Urinary bladder (tissue), 4 donors: ENCODE measurements around the gene ARHGAP44. TPM values are rescaled to one million over a fixed set of nuclear protein-coding genes. Genes with fewer than 3 reads are reported as not detected.
"Not testable (repeated sequence)": the region's sequence is repeated elsewhere in the genome, so short reads cannot be mapped to it uniquely, and the experiment has no call there.

Experiments used
- DNase-seq: peaks from one replicate; pipeline ENCODE4 v3.0.0-alpha.2; 2015; ENCODE audit errors: extremely low spot score
- H3K27ac ChIP-seq: one replicate; pipeline ENCODE4 v1.5.1; 2013; ENCODE audit warnings: low read depth, mild to moderate bottlenecking, moderate library complexity
- H3K36me3 ChIP-seq: one replicate; pipeline ENCODE4 v1.6.1; 2013; ENCODE audit warnings: mild to moderate bottlenecking, moderate library complexity; ENCODE audit not compliant: insufficient read depth
- H3K4me1 ChIP-seq: one replicate; pipeline ENCODE4 v1.6.1; 2013; ENCODE audit warnings: mild to moderate bottlenecking, moderate library complexity; ENCODE audit not compliant: insufficient read depth
- H3K4me3 ChIP-seq: one replicate; pipeline ENCODE4 v1.5.1; 2013; ENCODE audit warnings: low read depth, low read length
- WGBS: extraction: QIAGEN DNeasy Blood & Tissue Kit; methylation state at CpG from one replicate; pipeline ENCODE4 v1.1.7; 2013; 5-methylcytosine and 5-hydroxymethylcytosine counted together
- polyA plus RNA-seq: library from polyadenylated mRNA; stranded (reverse); fragments of 200-250 nt; gene quantifications from one replicate; pipeline ENCODE4 v1.2.3, GENCODE V29; 2013
- total RNA-seq: library from RNA; depleted of rRNA; stranded (reverse); fragments of >200 nt; gene quantifications from one replicate; pipeline ENCODE4 v1.2.3, GENCODE V29; 2014
- donor health status: healthy with polysubstance abuse.
- donor health status: healthy.

Gene ARHGAP44
- total and polyA plus RNA-seq, 2 donors = 5.2 to 5.8 TPM

DNA sequence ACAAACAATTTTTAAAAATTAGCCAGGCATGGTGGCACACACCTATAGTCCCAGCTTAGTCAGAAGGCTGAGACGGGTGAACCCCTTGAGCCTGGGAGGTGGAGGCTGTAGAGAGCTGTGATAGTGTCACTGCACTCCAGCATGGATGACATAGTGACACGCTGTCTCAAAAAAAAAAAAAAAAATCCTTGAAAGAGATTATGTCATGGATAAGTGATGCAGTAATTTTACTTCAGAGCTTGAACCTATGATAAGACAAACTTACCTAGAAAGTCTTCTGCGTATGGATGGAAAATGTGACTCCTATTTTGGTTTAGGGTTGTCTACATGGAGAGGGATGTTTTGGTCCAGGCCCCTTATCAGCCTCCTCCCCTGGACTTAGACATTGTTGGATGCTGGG lies 176.7 kb downstream of the ARHGAP44 start:
- no peak overlapping the region for H3K27ac ChIP-seq
- DNase-seq = no peak
- no peak overlapping the region for H3K4me3 ChIP-seq
- H3K36me3 ChIP-seq = no peaks in the 10 kb centered on the region
- WGBS = 95% methylated on average over 3 of the region's 3 CpGs
- no peaks in the 10 kb centered on the region for H3K4me1 ChIP-seq

DNA sequence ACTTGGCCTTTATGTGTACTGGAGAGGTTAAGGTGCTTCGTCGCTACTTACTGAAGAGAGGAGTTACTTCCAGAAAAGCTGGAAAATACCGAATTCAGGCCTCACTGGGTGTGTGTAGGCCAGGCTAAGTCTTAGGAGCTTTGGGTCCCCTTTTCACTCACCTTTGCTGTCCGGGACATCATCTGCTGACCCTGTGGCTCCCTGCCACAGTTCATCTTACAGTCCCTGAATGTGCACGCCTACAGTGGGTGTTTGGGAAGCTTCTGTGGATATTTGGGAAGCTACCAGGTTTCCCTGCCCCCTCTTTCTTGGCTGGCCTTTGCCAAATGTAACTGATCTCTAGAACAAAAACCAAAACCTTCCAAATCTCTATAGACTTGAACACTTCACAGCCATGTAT lies 177.1 kb downstream of the ARHGAP44 start:
- Histone ChIP-seq H3K36me3 (no peaks in the 10 kb centered on the region), H3K4me3 (no peak overlapping the region), H3K4me1 (no peaks in the 10 kb centered on the region), H3K27ac (no peak overlapping the region)
- WGBS = 91% methylated on average over 5 of the region's 5 CpGs
- no peak for DNase-seq

DNA sequence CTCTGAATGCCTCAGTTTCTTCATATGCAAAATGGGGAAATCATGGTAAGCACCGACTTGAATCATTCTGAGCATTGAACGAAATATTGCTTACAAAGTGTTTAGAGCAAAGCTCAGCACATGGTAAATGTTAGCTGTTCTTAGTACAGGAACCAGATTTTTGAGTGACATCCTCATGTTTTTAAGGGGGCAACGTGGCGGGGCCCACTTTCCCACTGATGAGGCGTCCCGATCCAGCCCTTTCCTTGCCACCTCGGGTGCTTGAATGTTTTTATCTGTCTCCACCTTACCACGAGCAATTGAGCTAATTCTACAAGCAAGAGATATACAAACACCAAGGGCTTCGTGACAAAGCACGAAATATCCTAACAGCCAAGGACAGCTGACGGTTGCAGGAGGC lies 178.7 kb downstream of the ARHGAP44 start:
- no peaks in the 10 kb centered on the region for H3K36me3 ChIP-seq
- 84% methylated on average over 11 of the region's 11 CpGs for WGBS
- no peaks in the 10 kb centered on the region for H3K4me1 ChIP-seq
- H3K27ac ChIP-seq = no peak overlapping the region
- no peak overlapping the region for H3K4me3 ChIP-seq
- DNase-seq = no peak

DNA sequence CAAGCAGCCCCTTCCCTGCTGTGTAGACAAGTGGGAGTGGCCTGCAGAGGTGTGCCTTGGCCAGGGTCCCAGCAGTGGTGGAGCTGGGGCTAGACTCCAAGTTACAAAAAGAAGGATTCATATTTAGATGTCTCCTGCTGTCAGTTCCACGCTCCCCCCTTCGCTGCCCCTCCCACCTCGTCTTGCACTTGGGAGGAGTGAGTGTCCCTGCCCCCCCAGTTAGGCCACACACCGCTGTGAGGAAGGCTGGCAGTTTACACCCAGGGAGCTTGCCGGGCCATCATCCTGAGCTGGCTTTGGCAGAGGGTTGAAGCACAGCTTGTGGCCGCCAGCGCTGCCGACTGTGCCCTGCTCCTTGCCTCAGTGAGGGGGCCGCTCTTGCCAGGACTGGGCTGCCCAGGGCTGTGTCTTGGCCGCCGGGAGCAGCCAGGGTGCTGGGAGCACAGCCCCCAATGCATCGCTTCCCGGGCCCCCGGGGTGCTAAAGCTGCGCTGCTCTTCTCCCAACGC lies 184.3 kb downstream of the ARHGAP44 start:
- 4% methylated on average over 16 of the region's 16 CpGs for WGBS
- Histone ChIP-seq H3K4me1 (peaks cover 1% of the 10 kb centered on the region), H3K4me3 (peak overlapping the region; percentile 24), H3K36me3 (no peaks in the 10 kb centered on the region), H3K27ac (no peak overlapping the region)
- DNase-seq = no peak

DNA sequence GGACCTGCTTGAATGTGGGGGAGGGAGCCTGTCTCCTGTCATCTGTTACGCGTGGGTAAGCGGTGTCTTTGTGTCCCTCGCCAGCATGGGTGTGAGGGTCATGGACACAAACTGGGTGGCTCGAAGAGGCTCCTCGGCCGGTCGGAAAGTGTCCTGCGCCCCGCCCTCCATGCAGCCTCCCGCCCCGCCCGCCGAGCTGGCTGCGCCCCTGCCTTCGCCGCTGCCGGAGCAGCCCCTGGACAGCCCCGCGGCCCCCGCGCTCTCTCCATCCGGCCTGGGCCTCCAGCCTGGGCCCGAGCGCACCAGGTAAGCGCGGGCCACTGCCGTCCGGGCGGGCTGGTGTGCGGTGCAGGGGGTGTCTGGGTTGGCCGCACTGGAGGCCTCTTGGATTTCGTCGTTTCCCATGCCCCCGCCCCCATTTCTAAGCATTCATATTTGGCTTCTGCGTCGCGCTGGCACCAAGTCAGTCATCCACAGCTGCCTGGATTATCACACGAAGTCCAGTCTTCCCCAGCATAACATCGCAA lies 184.8 kb downstream of the ARHGAP44 start:
- no peak for DNase-seq
- H3K27ac ChIP-seq = no peak overlapping the region
- peak overlapping the region; percentile 24 for H3K4me3 ChIP-seq
- WGBS = 2% methylated on average over 40 of the region's 40 CpGs
- H3K36me3 ChIP-seq = no peaks in the 10 kb centered on the region
- peaks cover 1% of the 10 kb centered on the region for H3K4me1 ChIP-seq

DNA sequence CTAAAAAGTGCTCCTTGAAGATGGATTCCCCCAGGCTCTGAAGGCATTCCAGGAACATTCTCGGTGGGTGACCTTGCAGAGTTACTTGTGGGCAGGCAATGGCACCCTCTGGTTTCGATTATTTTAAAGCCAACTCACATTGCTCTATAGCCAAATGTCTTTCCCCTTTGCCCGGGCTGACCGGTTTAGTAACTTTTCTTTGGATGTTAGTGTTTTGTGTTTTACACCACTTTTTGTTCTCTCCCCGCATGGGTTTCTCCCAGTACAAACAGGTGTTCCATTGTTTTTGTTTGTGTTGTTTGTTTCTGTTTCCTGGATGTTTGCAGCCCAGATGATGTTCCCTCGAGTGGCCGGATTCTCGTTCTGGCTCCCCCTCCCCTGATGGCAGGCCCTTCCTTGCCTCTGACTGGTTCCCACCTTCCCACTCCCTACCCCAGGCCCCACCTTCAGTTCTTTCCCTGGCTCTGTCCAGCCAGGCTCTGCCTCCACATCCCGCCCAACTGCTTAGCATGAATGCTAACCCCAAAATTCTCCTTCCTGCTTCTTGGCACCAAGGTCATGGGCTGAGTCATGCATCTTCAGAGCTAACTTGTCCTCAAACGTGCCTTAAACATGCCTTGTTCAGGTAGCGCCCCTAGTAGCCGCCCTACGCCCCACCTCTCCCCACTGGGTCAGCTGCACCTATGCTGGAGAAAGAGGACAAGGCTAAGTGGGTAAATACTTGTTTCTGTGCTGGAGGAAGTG lies 187.9 kb downstream of the ARHGAP44 start:
- Histone ChIP-seq H3K27ac (no peak overlapping the region), H3K36me3 (no peaks in the 10 kb centered on the region), H3K4me3 (no peak overlapping the region), H3K4me1 (peaks cover 1% of the 10 kb centered on the region)
- WGBS = 70% methylated on average over 13 of the region's 13 CpGs
- DNase-seq = no peak

DNA sequence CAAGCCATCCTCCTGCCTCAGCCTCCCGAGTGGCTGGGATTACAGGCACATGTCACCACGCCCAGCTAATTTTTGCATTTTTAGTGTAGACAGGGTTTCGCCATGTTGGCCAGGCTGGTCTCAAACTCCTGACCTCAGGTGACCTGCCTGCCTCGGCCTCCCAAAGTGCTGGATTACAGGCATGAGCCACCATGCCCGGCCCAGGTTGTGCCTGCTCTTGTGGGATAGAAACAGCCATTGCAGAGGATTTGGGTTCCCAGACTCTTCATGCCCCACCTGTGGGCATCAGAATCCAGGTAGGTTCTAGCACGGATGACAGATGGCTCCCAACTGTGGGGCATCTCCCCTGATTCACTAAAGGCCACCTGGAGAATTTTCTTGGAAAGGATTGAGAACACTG lies 189.5 kb downstream of the ARHGAP44 start:
- H3K36me3 ChIP-seq, H3K27ac ChIP-seq, H3K4me1 ChIP-seq, H3K4me3 ChIP-seq, DNase-seq: not testable (repeated sequence)
- 97% methylated on average over 6 of the region's 6 CpGs for WGBS

DNA sequence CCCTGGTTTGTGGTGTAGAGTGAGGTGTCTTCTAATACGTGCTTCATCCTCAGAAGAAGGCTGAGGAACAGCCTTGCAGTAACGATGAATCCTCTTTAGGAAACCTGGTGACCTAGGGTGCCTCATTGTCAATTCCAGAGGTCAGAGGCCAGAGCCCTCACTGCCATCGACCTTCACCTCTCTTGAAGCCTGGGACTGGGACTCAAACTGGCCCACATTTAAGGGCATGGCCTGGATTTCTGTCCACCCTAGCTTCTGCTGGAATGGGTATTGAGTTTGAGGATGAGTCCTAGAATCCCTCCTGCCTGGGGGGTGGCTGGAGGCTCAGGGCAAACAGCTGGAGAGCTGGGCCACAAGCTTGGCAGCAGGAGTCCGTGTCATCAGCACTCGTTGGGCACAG lies 189.9 kb downstream of the ARHGAP44 start:
- Histone ChIP-seq H3K4me3 (no peak overlapping the region), H3K36me3 (no peaks in the 10 kb centered on the region), H3K4me1 (no peaks in the 10 kb centered on the region), H3K27ac (no peak overlapping the region)
- WGBS = 93% methylated on average over 5 of the region's 5 CpGs
- no peak for DNase-seq

DNA sequence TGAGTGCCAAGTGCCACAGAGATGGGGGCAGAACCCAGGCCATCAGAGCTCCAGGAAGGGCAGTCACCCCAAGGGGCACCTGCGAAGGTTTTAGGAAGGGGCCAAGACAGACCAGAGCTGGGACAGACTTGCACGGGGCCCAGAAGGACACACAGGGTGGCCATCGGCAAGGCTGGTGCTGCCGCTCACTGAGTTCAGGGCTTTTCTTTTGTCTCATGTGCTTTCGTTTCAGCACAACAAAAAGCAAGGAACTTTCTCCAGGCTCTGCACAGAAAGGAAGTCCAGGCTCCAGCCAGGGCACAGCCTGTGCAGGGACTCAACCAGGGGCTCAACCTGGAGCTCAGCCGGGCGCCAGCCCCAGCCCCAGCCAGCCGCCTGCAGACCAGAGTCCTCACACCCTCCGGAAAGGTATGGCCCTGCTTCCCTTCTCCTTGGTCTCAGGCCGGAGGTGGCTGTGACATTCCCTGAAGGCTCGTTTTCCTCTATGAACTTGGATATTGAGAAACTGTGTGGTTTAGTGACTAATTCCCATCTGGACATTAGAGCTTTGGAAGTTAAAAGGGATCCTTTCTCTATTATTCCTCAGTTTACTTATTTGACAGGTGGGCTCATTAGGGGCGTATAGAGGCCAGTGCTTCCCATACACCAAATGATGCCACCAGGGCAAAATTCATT lies 190.7 kb downstream of the ARHGAP44 start:
- H3K4me1 ChIP-seq = no peaks in the 10 kb centered on the region
- H3K4me3 ChIP-seq = no peak overlapping the region
- no peak overlapping the region for H3K27ac ChIP-seq
- 93% methylated on average over 12 of the region's 12 CpGs for WGBS
- H3K36me3 ChIP-seq = no peaks in the 10 kb centered on the region
- DNase-seq = no peak

DNA sequence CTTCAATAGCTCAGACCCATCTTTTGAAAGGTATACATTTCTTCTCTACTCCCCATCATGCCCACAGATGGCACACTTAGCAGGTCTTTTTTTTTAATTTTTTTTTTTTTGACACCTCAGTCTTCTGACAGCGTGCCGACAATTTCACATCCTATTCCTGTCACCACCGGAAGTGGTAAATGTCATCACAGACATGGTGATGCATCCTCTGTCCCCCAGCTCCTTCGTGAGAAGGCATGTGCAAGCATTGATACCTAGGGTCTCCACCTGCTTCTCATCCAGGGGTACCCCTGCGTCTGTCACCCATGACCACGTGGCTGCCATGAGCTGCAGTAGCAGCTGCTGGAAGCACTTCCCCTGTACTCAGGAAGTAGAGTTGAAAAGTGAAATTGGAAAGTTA lies 192.9 kb downstream of the ARHGAP44 start:
- Histone ChIP-seq H3K36me3 (no peaks in the 10 kb centered on the region), H3K4me3 (no peak overlapping the region), H3K4me1 (no peaks in the 10 kb centered on the region), H3K27ac (no peak overlapping the region)
- no peak for DNase-seq
- 84% methylated on average over 6 of the region's 6 CpGs for WGBS

DNA sequence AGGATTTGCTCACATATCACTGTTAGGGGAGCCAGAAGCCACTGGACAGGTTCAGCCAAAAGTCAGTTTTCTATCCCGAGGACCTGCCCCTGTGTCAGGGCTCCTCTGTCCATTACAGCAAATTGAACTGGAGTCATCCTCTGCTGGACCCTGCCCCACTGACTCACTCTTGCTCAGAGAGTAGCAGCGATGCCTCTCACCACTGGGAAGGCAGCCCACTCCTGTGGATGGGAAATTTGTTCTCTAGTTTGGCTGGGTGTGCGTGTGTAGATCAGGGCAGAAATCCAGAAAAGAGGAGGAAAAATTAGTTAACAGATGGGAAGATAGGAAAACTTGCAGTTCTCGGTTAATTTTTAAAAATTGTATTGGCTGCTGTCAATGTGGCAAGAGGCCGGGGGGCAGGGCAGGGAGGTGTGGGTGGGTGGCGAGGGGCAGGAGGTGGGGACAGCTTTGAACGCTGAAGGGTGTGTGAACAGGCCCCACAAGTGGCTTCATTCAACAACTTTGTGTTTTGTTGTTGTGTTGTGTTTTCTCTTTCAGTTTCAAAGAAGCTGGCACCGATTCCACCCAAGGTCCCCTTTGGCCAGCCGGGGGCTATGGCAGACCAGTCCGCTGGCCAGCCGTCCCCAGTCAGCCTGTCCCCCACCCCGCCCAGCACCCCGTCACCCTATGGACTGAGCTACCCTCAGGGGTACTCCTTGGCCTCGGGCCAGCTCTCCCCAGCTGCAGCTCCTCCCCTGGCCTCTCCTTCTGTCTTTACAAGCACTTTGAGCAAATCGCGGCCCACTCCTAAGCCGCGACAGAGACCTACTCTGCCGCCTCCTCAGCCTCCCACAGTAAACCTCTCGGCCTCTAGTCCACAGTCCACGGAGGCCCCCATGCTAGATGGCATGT lies 194.9 kb downstream of the ARHGAP44 start:
- DNase-seq = peak; percentile 26
- H3K36me3 ChIP-seq = no peaks in the 10 kb centered on the region
- WGBS = 56% methylated on average over 21 of the region's 21 CpGs
- no peak overlapping the region for H3K27ac ChIP-seq
- H3K4me1 ChIP-seq = no peaks in the 10 kb centered on the region
- peak overlapping the region; percentile 22 for H3K4me3 ChIP-seq

DNA sequence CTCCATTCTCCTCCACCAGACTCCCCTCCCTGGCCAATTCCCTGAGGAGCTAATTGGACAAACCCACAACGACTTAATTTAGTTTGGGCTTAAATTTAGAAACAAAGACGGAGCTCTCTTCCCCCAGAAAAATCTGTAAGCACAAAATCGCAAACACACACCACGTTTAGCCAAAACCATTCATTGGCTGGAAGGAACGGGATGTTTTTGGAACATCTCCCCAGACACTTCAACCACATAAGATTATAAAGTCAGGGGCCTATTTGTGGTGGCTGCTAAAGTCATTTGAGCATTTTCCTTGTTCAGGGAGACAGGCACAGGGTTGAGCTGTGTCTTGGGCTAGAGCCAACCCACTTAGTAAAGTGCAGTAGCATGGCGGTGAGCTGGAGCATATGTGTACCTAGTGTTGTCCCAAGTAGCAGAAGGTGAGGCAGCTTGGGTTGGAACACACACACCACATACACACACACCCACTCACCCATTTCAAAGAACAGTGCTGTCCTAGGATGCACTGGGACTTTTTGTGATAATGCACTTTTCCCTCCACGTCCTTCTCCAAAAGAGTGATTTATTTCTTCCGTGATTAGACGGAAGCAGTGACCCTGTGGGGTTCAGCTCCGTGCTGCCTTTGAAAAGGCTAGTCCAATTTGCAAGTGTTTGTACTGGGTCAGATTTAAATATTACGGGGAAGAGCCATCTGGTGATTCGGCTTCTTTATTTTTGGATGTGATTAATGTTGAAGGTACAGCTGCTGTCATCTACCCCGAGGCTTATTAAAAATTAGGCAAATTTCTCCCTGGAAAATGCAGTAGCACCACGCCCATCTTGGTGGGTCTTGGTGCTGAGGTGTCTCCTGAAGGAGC lies 196.4 kb downstream of the ARHGAP44 start:
- no peaks in the 10 kb centered on the region for H3K4me1 ChIP-seq
- H3K4me3 ChIP-seq = no peak overlapping the region
- H3K27ac ChIP-seq = no peak overlapping the region
- WGBS = 60% methylated on average over 14 of the region's 14 CpGs
- H3K36me3 ChIP-seq = no peaks in the 10 kb centered on the region
- DNase-seq = no peak

DNA sequence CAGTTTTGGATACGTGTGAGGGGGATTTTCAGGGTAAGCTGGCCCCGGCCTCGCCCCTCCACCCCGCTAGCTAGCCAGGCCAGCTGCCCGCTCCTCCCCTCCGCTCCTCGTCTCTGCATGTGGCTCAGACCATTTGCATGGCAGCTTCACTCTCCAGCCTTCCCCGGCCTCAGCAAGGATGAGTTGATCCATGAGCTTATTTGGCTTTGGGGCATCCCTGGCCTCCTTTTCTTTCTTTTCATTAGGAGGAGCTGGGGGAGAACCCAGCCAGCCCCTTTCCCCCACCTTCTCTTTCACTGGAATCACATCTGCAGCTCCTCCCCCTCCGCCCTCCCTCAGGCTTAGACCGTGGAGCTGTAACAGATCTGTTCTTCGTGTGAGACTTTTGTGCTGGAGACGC lies 197.8 kb downstream of the ARHGAP44 start:
- Histone ChIP-seq H3K4me3 (no peak overlapping the region), H3K4me1 (no peaks in the 10 kb centered on the region), H3K27ac (no peak overlapping the region), H3K36me3 (no peaks in the 10 kb centered on the region)
- WGBS = 59% methylated on average over 12 of the region's 12 CpGs
- no peak for DNase-seq
